GM06990 (cell line): ENCODE measurements around the gene SLC35A1.

Experiments
- DNase-seq: peaks from one replicate; pipeline ENCODE4 v3.0.0-alpha.2; 2011; ENCODE audit not compliant: insufficient read length; ENCODE audit errors: extremely low read depth
- H3K27me3 ChIP-seq: replicated peaks from 2 replicates; pipeline ENCODE4 v1.6.0; 2011; ENCODE audit warnings: low read length; ENCODE audit not compliant: control insufficient read depth, insufficient read depth
- H3K36me3 ChIP-seq: 2 replicates; pipeline ENCODE4 v1.5.1; 2011; ENCODE audit warnings: low read length; ENCODE audit not compliant: control insufficient read depth, insufficient read depth
- H3K4me3 ChIP-seq: replicated peaks from 2 replicates; pipeline ENCODE4 v1.5.1; 2011; ENCODE audit warnings: low read depth, mild to moderate bottlenecking, control low read depth, low read length
- CTCF ChIP-seq: IDR thresholded peaks from 2 replicates; pipeline ENCODE4 v1.5.1; 2011; ENCODE audit warnings: low read length, control low read depth, mild to moderate bottlenecking, inconsistent platforms; ENCODE audit not compliant: insufficient read depth, poor library complexity, severe bottlenecking

Gene SLC35A1

DNA sequence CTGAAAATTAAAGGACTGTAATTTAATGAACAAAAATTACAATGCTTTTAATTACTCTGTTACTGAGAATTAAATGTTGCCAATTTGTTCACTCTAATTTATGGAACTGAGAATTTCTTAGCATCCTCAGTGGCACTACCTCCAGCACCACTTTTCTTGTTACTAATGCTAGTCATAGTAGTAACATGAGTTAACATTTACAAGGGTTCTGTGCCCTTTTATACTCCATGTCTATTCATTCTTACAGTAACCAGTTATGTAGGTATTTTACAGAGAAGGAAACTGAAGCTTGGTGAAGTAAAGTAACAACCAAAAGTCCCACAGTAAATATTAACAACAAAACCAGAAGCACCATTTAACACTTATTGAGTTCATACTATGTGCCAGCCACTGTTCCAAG is 82.7 kb downstream of the SLC35A1 start:
- no peaks in the 10 kb centered on the region; the same call in 1 of the 2 replicates for H3K36me3 ChIP-seq
- DNase-seq = no peak
- no peaks in the 10 kb centered on the region for H3K27me3 ChIP-seq
- TF ChIP-seq CTCF = no peak
- no peak overlapping the region for H3K4me3 ChIP-seq

DNA sequence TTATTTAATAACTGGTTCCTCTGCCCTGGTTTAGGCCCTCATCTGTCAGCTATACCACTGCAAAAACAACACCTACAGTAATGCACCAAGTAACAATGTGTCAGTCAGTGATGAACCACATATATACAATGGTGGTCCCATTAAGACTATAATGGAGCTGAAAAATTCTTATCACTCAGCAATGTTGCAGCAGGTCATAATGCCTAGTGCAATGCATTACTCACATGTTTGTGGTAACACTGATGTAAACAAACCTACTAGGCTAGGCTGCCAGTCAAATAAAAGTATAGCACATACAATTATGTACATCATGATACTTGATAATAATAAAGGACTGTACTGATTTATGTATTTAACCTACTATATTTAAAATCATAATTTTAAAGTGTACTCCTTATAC is 85.7 kb downstream of the SLC35A1 start:
- no peaks in the 10 kb centered on the region for H3K27me3 ChIP-seq
- TF ChIP-seq CTCF = no peak
- DNase-seq = no peak
- no peak overlapping the region for H3K4me3 ChIP-seq
- peaks cover 2% of the 10 kb centered on the region for H3K36me3 ChIP-seq

- no peak for DNase-seq
- Histone ChIP-seq H3K36me3 (peaks cover 2% of the 10 kb centered on the region), H3K4me3 (no peak overlapping the region), H3K27me3 (no peaks in the 10 kb centered on the region)
- no peak for TF ChIP-seq CTCF
These were observed 88.2 kb downstream of the SLC35A1 start for GRCh38 chr6:87561017-87561416.
